GM12872 (cell line): Measurements from ENCODE around the gene ITCH.

Experiments
- TF ChIP-seq, protein P1 (sequence below): IDR thresholded peaks from 3 replicates; pipeline ENCODE4 v1.5.1; 2011; ENCODE audit warnings: low read depth, mild to moderate bottlenecking, low read length, moderate library complexity; ENCODE audit not compliant: insufficient read depth

ITCH gene

DNA sequence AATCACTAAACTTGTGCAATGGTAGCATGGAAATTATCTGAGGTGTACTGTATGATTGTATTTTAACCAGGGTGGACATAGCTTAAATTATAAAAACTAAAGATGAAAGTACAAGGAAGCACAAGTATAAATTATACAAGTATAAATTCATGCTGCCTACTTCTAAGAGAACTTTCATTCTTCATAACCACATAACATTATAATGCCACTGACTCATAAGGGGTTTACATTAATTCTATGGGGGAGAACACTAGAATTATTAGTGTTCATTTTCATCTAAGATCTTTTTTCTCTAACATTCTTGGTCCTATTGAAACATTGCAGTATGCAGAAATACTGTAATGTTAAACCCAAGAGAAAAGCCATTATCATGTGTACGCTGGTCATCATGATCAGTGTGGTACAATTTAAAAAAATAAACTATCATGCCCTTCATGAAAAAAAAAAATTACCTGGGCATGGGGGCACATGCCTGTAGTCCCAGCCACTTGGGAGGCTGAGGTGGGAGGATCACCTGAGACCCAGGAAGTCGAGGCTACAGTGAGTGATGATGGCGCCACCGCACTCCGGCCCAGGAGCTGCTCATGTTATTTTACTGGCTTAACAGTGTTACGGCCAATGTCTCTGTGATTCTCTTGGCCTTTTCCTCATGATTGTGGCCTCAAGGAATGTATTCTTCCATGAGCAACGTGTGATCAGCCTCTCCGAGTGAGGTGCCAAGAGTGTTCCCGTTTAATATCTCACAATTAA is 34.0 kb upstream of the ITCH start:
- TF ChIP-seq, protein P1, sequence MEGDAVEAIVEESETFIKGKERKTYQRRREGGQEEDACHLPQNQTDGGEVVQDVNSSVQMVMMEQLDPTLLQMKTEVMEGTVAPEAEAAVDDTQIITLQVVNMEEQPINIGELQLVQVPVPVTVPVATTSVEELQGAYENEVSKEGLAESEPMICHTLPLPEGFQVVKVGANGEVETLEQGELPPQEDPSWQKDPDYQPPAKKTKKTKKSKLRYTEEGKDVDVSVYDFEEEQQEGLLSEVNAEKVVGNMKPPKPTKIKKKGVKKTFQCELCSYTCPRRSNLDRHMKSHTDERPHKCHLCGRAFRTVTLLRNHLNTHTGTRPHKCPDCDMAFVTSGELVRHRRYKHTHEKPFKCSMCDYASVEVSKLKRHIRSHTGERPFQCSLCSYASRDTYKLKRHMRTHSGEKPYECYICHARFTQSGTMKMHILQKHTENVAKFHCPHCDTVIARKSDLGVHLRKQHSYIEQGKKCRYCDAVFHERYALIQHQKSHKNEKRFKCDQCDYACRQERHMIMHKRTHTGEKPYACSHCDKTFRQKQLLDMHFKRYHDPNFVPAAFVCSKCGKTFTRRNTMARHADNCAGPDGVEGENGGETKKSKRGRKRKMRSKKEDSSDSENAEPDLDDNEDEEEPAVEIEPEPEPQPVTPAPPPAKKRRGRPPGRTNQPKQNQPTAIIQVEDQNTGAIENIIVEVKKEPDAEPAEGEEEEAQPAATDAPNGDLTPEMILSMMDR, result no peak

DNA sequence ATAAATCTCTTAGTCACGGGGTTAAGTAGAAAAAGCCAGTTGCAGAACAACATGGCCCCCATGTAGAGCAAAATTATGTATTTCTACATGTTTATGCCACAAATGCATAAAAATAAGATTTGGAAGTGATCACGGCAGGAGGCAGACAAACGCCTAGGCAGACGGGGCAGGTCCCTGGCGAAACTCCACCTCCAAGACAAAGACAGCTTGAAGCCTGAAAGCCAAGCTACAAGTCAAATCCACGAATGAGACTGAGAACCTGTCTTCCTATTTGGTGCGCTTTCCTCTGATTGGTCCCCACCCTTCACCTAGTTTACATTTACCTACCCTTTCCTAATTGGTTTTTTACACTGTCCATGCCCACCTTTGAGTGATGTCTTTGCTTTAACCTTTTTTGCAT is 31.2 kb upstream of the ITCH start:
- TF ChIP-seq, protein P1, result no peak

DNA sequence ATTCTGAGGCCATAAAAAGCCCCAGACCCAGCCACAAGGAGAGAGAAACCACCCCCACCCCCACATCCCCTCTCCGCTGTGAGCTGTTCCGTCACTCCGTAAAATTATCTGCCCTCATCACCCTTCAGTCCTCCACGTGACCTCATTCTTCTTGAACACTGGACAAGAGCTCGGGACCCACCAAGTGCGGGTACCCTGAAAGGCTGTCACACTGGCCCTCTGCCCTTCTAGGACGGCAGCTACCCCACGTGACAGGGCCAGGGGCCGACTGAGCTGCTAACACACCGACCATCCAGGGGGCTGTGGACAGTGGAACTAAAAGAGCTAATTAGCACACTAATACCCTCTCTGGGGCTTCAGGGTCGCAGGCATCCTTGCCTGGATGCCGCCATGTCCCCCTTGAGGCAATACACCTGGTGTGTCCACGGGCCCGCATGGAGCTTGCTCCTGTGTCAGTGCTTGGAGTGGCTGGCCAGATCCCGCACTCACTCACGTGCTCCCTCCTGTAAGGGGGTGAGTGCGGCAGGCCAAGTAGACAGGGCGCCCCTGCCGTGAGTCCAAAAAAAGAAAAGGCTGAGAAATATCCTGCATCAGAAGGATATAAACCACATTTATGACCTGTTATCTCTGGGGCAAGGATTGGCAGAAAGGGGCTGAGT is 30.7 kb upstream of the ITCH start:
- TF ChIP-seq, protein P1, result no peak

DNA sequence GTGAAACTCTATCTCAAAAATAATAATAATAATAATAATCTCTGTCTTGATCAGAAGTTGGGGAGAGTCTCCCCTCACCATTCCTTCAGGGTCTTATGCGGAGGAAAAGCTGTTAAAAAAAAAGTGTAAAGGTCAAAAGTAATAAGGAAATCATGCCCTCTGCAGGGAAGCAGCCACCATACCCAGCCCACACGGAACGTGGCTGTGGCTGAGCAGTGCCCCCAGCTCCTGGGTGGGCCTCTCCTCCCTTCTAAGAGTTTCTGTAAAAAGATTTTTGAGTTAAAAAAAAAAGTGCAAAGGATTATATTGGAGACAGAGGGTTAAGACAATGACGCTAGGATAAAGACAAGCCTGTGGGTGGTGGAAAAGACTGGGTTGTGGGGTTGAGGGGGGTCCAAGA is 29.3 kb upstream of the ITCH start:
- TF ChIP-seq, protein P1, result no peak

DNA sequence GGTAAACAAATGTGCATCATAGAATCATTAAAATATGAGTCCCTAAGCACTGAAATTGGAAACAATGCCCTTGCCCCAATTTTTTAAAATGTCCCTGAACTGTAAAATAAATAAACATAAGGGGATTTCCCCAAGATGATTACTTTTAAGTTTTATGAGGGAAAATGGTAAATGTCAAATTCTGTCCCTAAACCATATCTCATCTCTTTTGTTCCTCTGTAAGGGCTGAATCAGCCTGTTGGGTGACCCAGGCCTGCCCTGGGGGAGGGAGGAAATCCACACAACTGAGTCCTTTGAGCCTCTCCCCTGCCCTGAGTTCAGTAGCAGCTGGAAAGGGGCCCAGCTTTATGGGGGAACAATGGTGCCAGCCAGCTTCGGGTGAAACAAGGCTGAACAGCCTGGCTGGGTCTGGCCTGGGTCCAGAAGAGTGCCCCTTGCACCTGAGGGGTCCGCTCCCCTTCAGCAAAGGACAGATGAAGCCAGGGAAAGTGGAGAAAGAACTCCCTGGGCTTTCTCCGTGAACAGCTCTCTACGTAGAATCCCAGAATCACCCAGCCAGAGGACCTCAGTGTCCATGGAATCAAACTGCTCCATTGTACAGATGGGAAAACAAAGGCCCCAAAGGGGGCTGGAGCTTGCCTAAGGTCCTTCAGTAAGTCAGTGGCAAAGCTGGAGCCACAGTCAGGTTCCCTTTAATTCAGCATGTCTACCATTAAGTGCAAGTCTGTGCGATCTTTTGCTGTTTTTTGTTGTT is 28.2 kb upstream of the ITCH start:
- TF ChIP-seq, protein P1, result no peak

DNA sequence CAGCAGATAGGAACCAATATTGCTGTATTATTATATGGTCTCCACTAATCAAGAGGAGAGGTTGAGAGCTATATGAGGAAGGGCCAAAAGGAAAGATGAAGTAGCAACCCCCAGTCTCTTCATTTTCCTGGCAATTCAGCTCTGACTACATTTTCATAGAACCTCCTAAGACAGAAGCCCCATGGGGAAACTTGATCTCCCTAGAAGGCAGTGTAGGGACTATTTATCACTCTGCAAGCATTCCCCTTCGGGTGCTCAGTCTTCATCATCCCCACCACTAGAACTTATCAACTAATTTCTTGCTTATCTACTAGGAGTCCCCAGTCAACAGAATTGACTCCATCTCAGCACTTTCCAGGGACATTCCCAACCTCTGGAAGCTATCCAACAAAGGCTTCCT is 25.5 kb upstream of the ITCH start:
- TF ChIP-seq, protein P1, result no peak

DNA sequence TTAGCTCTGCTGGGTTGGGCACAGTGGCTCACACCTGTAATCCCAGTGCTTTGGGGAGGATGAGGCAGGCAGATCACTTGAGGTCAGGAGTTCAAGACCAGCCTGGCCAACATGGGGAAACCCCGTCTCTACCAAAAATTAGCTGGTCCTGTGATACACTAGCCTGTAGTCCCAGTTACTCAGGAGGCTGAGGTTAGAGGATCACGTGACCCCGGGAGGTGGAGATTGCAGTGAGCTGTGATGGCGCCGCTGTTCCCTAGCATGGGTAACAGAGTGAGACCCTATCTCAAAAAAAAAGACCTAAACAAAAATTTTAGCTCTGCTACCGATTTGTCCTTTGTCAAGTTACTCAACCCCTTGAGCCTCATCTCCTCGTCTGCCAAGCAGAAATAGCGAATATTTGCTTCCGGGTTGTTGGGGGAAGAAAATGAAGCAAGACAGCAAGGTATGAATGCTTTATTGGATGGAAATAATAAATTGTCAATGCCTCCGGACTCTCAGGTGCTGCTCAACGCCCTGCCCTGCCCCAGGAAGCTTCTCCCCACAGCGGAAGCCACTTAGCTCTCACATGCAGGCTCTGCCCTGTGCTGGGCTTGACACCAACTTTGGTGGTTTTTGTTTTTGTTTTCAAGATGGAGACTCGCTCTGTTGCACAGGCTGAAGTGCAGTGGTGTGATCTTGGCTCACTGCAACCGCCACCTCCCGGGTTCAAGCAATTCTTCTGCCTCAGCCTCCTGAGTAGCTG is 24.9 kb upstream of the ITCH start:
- TF ChIP-seq, protein P1, result no peak
